Psoas muscle (tissue), 8 donors: Measurements from ENCODE around the gene PJA2. TPM values are rescaled to one million over a fixed set of nuclear protein-coding genes. Genes with fewer than 3 reads are reported as not detected.
A peak's percentile ranks its signal among the peaks of the same experiment; 100 is the strongest.

ENCODE experiments used
- ATAC-seq, 4 donors: fragments of 200-7000 bp; cut with Tn5 transposase; one replicate each; pipeline ENCODE4 v1.9.1; 2020; ENCODE audit warnings: moderate library complexity in 3 of 4, mild to moderate bottlenecking in 2 of 4
- DNase-seq, 2 donors: peaks; one replicate each; pipeline ENCODE4 v3.0.0-alpha.2; 2020
- H3K27ac ChIP-seq: fragments of 200-600 bp; one replicate; pipeline ENCODE4 v1.8.0; 2022
- H3K27me3 ChIP-seq, 3 donors: fragments of 200-600 bp in 1 of 3; one replicate each; pipeline versions ENCODE4 v1.6.1 to v1.8.0; 2013 to 2022; ENCODE audit warnings: low read length in 2 of 3, mild to moderate bottlenecking in 2 of 3, moderate library complexity in 1 of 3; ENCODE audit not compliant: insufficient read depth in 3 of 3
- H3K36me3 ChIP-seq, 2 donors: fragments of 200-600 bp in 1 of 2; one replicate each; pipeline versions ENCODE4 v1.6.1 to v1.8.0; 2013 to 2022; ENCODE audit warnings: low read depth in 1 of 2, mild to moderate bottlenecking in 1 of 2, moderate library complexity in 1 of 2; ENCODE audit not compliant: insufficient read depth in 1 of 2
- H3K4me1 ChIP-seq: fragments of 200-600 bp; one replicate; pipeline ENCODE4 v1.8.0; 2022
- H3K4me3 ChIP-seq: fragments of 200-600 bp; one replicate; pipeline ENCODE4 v1.8.0; 2022; ENCODE audit warnings: mild to moderate bottlenecking
- H3K9me3 ChIP-seq: fragments of 200-600 bp; one replicate; pipeline ENCODE4 v1.8.0; 2022
- WGBS, 3 donors: extraction: QIAGEN DNeasy Blood & Tissue Kit; methylation state at CpG; one replicate each; pipeline versions ENCODE4 v1.1.6 to v1.1.7; 2013; 5-methylcytosine and 5-hydroxymethylcytosine counted together
- intact Hi-C, 2 donors: fragments of 100-400 bp; cut with DNase I; formaldehyde crosslinking; loops; one replicate each; pipeline versions ENCODE4 v1.11.0 to v1.14.2; 2022
- polyA plus RNA-seq, 3 donors: library from polyadenylated mRNA; stranded (reverse); fragments of 200-250 nt; gene quantifications; one replicate each; pipeline ENCODE4 v1.2.3, GENCODE V29; 2013
- total RNA-seq, 4 donors: library from RNA; stranded (reverse); fragmentation: NEBNext Ultra II Directional in 2 of 4; extraction: Animal tissue kit (Norgen Biotek cat#: 25700) in 2 of 4; gene quantifications; one replicate each; pipeline versions ENCODE4 v1.2.1 to v1.2.4, GENCODE V29; 2021 to 2023
- TF ChIP-seq, protein P1 (sequence below): fragments of 200-600 bp; IDR thresholded peaks from one replicate; pipeline ENCODE4 v1.8.0; 2022; ENCODE audit warnings: antibody characterized with exemption
- donor health status: healthy with polysubstance abuse.
- donor health status: DM: no; HTN: no; CAD: no; lungs with moderate emphysema.
- donor health status: Bipolar disorder and iron deficiency.
- donor health status: healthy.
- donor health status: DM: yes; HTN: yes; CAD: no.
- donor health status: DM: no; HTN: no; CAD: no.
- donor health status: DM: no; HTN: no; CAD: no.
- donor health status: DM: yes; HTN: yes; CAD: no.

The PJA2 gene
- total and polyA plus RNA-seq, 7 donors: 20.9 to 66.9 (median 39.3) TPM

DNA sequence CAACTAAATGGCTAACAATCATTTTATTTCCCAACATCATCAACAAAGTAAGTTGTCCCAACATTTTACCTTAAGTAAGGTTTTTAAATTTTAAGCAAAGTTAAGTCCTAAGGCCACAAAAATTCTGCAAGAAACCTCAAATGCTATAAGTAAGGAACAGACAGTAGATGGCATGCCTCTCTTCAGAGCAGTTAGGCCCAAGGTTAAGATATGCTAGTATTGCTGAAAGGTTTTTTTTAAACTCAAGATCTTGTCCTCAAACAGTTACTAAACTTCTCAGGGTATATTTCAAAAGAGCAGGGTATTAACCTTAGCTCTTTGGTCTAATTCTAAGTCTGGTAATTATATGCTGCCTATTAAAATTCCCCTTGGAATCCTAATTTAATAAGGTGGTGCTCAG is 35.1 kb downstream of the PJA2 start:
- H3K27ac ChIP-seq: no peak overlapping the region
- TF ChIP-seq, protein P1, sequence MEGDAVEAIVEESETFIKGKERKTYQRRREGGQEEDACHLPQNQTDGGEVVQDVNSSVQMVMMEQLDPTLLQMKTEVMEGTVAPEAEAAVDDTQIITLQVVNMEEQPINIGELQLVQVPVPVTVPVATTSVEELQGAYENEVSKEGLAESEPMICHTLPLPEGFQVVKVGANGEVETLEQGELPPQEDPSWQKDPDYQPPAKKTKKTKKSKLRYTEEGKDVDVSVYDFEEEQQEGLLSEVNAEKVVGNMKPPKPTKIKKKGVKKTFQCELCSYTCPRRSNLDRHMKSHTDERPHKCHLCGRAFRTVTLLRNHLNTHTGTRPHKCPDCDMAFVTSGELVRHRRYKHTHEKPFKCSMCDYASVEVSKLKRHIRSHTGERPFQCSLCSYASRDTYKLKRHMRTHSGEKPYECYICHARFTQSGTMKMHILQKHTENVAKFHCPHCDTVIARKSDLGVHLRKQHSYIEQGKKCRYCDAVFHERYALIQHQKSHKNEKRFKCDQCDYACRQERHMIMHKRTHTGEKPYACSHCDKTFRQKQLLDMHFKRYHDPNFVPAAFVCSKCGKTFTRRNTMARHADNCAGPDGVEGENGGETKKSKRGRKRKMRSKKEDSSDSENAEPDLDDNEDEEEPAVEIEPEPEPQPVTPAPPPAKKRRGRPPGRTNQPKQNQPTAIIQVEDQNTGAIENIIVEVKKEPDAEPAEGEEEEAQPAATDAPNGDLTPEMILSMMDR: no peak
- peaks cover 19% of the 10 kb centered on the region for H3K4me1 ChIP-seq
- ATAC-seq: peak in 1 of 4 donors; percentile 43
- intact Hi-C loops: no loop called here
- no peak for DNase-seq
- no peaks in the 10 kb centered on the region for H3K27me3 ChIP-seq
- H3K4me3 ChIP-seq: no peak overlapping the region
- H3K36me3 ChIP-seq: peaks cover 4 to 35% of the 10 kb centered on the region in 2 donors
- H3K9me3 ChIP-seq: no peaks in the 10 kb centered on the region

- DNase-seq (no peak), ATAC-seq (no peak)
- Histone ChIP-seq H3K36me3 (peaks cover 4 to 34% of the 10 kb centered on the region in 2 donors), H3K9me3 (no peaks in the 10 kb centered on the region), H3K27me3 (no peaks in the 10 kb centered on the region), H3K4me1 (peaks cover 19% of the 10 kb centered on the region), H3K27ac (no peak overlapping the region), H3K4me3 (no peak overlapping the region)
- TF ChIP-seq, protein P1: no peak
- intact Hi-C loops: no loop called here
These were observed 35.8 kb downstream of the PJA2 start for GRCh38 chr5:109373932-109374331.

DNA sequence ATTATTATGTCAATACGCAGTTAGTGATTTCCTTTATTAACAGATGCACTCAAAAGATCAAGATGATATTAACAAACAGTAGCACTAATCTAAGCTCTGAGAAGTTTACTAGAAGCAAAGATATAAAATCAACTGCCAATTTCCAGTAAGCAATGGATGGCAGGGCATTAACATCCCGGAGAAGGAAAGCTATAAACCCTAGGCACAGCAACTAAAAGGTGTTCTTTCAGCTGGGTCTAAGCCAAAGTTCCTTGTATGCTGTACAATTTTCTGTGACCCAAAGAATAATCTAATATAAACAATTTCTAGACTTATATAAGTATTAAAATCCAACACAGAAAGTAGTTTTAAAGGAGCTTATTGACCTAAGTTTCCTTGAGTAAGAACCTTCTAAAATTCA is 39.4 kb downstream of the PJA2 start:
- intact Hi-C loops: no loop called here
- no peak overlapping the region for H3K27ac ChIP-seq
- WGBS, 3 donors: 69 to 90% (median 85%) methylated on average over 2 of the region's 2 CpGs
- DNase-seq: no peak
- peaks cover 8% of the 10 kb centered on the region for H3K9me3 ChIP-seq
- no peak overlapping the region for H3K4me3 ChIP-seq
- TF ChIP-seq, protein P1: no peak
- H3K4me1 ChIP-seq: peaks cover 4% of the 10 kb centered on the region
- ATAC-seq: no peak
- H3K27me3 ChIP-seq: no peaks in the 10 kb centered on the region
- peaks cover 0 to 37% of the 10 kb centered on the region in 2 donors for H3K36me3 ChIP-seq

GRCh38 chr5:109365653-109366052 is 44.1 kb downstream of the PJA2 start:
- H3K4me3 ChIP-seq: no peak overlapping the region
- H3K27ac ChIP-seq: no peak overlapping the region
- peaks cover 7% of the 10 kb centered on the region for H3K4me1 ChIP-seq
- peaks cover 8% of the 10 kb centered on the region for H3K9me3 ChIP-seq
- no peak for ATAC-seq
- no peaks in the 10 kb centered on the region for H3K27me3 ChIP-seq
- DNase-seq: no peak
- intact Hi-C loops: loop anchor here in 1 of 2 donors (5.0 kb wide), 1 partner anchor 37 kb away; no protein-coding TSS in a partner anchor
- peaks cover 0 to 69% of the 10 kb centered on the region in 2 donors for H3K36me3 ChIP-seq
- TF ChIP-seq, protein P1: no peak

- ATAC-seq (no peak), DNase-seq (no peak)
- 93 to 96% (median 96%) methylated on average over 3 of the region's 3 CpGs for WGBS, 3 donors
- TF ChIP-seq, protein P1: no peak
- Histone ChIP-seq H3K36me3 (peaks cover 0 to 76% of the 10 kb centered on the region in 2 donors), H3K9me3 (peaks cover 8% of the 10 kb centered on the region), H3K27me3 (no peaks in the 10 kb centered on the region), H3K4me3 (no peak overlapping the region), H3K4me1 (peaks cover 7% of the 10 kb centered on the region), H3K27ac (no peak overlapping the region)
- intact Hi-C loops: loop anchor here (5.0 kb wide), 2 partner anchors 37 to 42 kb away; partner anchors contain the start of gene PJA2 (in 1 of the 2)
These were observed 44.8 kb downstream of the PJA2 start for GRCh38 chr5:109364977-109365376.
